Measurements from ENCODE around the gene EIF2S1. TPM values are rescaled to one million over a fixed set of nuclear protein-coding genes. Genes with fewer than 3 reads are reported as not detected.

EIF2S1 gene
- total RNA-seq, 1 experiment from 2014 or later: 165 TPM

DNA sequence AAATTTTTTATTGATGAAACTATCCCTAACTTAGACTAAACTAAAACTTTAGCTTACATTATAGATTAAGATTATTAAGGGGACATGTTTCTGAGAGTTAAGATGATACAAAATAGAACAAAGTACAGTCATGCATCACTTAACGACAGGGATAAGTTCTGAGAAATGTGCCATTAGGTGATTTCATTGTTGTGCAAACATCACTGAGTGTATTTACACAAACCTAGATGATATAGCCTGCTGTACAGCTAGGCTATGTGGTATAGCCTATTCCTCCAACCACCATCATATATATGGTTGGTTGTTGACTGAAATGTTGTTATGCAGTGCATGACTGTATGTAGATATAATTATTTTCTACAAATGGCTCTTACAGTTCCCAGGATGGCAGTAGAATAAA, 47.0 kb upstream of the EIF2S1 start:
- DNase-seq: no peak
- H3T11ph ChIP-seq (ENCODE audit: low read length): no peak overlapping the region
- H3K4me1 Mint-ChIP-seq: no peaks in the 10 kb centered on the region

More for the DNA sequence above, 47.0 kb upstream of the EIF2S1 start:
- no peak overlapping the region for H2BK120ac ChIP-seq (ENCODE audit: low read depth, low read length, poor library complexity, severe bottlenecking)
- H3K23me2 ChIP-seq (ENCODE audit: insufficient read length, low read depth, low read length, poor library complexity, severe bottlenecking): no peaks in the 10 kb centered on the region
- H4K5ac ChIP-seq (ENCODE audit: insufficient read length, low read depth, low read length): no peak overlapping the region
- H3K79me2 ChIP-seq (ENCODE audit: insufficient read depth, low read length): no peaks in the 10 kb centered on the region
- no peak overlapping the region for H3K9ac ChIP-seq (ENCODE audit: extremely low read depth, insufficient read length, low read length)
- Mint-ChIP-seq H3K27ac (no peak overlapping the region), H3K27me3 (ENCODE audit: low read depth) (no peaks in the 10 kb centered on the region), H3K36me3 (ENCODE audit: insufficient read depth in 1 of 3, low read depth in 3 of 3) (peaks cover 0 to 11% (median 0%) of the 10 kb centered on the region in 3 experiments; a peak in 2 of 7 replicates), H3K4me3 (no peak overlapping the region), H3K9me3 (no peaks in the 10 kb centered on the region)
- H3K56ac ChIP-seq (ENCODE audit: insufficient read length, low read depth, low read length): no peak overlapping the region
- H3K4me1 ChIP-seq (ENCODE audit: insufficient read depth, low read length): no peaks in the 10 kb centered on the region
- no peak overlapping the region for H4K8ac ChIP-seq (replicated peaks; ENCODE audit: insufficient read length, low read depth, low read length)
- H3K23ac ChIP-seq (ENCODE audit: insufficient read length, low read depth, low read length): no peak overlapping the region
- no peak overlapping the region for H2BK20ac ChIP-seq (ENCODE audit: low read depth, low read length, poor library complexity, severe bottlenecking)
- WGBS (ENCODE audit: extremely low coverage, insufficient read length, low lambda C conversion rate): no CpG with 5 or more reads among the region's 1 CpG
- H3K9me3 ChIP-seq (ENCODE audit: control insufficient read depth, low read depth, low read length): no peaks in the 10 kb centered on the region
- no peak overlapping the region for H2BK5ac ChIP-seq (ENCODE audit: insufficient read length, low read length)
- no peak overlapping the region for H3K14ac ChIP-seq (ENCODE audit: insufficient read depth, low read length)
- H2AK5ac ChIP-seq (ENCODE audit: insufficient read length, low read length): no peak overlapping the region
- no peaks in the 10 kb centered on the region for H3K27me3 ChIP-seq (ENCODE audit: insufficient read depth, low read length)
- H2BK12ac ChIP-seq (ENCODE audit: insufficient read length, low read depth, low read length): no peak overlapping the region
- no peak overlapping the region for H3K4me2 ChIP-seq (ENCODE audit: insufficient read depth, insufficient read length, low read length)
- H3K4ac ChIP-seq (ENCODE audit: low read depth, low read length): no peak overlapping the region
- H3K18ac ChIP-seq (ENCODE audit: insufficient read length, low read depth, low read length): no peak overlapping the region
- H4K91ac ChIP-seq (ENCODE audit: insufficient read length, low read depth, low read length): no peak overlapping the region
- H2BK15ac ChIP-seq (ENCODE audit: low read depth, low read length): no peak overlapping the region
- no peaks in the 10 kb centered on the region for H3K79me1 ChIP-seq (ENCODE audit: insufficient read depth, low read depth, low read length, poor library complexity, severe bottlenecking)
- TF ChIP-seq, protein P1, sequence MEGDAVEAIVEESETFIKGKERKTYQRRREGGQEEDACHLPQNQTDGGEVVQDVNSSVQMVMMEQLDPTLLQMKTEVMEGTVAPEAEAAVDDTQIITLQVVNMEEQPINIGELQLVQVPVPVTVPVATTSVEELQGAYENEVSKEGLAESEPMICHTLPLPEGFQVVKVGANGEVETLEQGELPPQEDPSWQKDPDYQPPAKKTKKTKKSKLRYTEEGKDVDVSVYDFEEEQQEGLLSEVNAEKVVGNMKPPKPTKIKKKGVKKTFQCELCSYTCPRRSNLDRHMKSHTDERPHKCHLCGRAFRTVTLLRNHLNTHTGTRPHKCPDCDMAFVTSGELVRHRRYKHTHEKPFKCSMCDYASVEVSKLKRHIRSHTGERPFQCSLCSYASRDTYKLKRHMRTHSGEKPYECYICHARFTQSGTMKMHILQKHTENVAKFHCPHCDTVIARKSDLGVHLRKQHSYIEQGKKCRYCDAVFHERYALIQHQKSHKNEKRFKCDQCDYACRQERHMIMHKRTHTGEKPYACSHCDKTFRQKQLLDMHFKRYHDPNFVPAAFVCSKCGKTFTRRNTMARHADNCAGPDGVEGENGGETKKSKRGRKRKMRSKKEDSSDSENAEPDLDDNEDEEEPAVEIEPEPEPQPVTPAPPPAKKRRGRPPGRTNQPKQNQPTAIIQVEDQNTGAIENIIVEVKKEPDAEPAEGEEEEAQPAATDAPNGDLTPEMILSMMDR (conservative IDR thresholded peaks at IDR 0.05): no peak
- no peak overlapping the region for H2AFZ ChIP-seq (ENCODE audit: low read length)
- H3K27ac ChIP-seq (ENCODE audit: insufficient read length, low read depth, low read length): no peak overlapping the region
- no peaks in the 10 kb centered on the region for H4K20me1 ChIP-seq (ENCODE audit: control insufficient read depth, insufficient read depth, insufficient read length)
